IMR-90 (cell line): ENCODE data around the gene HOXB6. TPM values are rescaled to one million over a fixed set of nuclear protein-coding genes. Genes with fewer than 3 reads are reported as not detected.

ENCODE experiments used
- ATAC-seq: fragments of 200-7000 bp; cut with Tn5 transposase; 2 replicates; pipeline ENCODE4 v1.9.1; 2020; ENCODE audit warnings: low read depth, mild to moderate bottlenecking, moderate library complexity
- BruUV-seq: library from RNA; stranded (reverse); fragments of 400-500 nt; replicated peaks from 2 replicates; lab custom pipeline; 2021; lab: Mats Ljungman, UMichigan
- CTCF ChIA-PET: fragments of 300-600 bp; formaldehyde crosslinking; extraction: SDS; loops from one replicate; lab custom pipeline; 2021; ENCODE audit warnings: antibody characterized with exemption; lab: Yijun Ruan, JAX
- POLR2A ChIA-PET: fragments of 300-600 bp; sonication (Branson Sonifier 250); formaldehyde crosslinking; loops from one replicate; lab custom pipeline; 2022; ENCODE audit warnings: antibody characterized with exemption; ENCODE audit not compliant: unreplicated experiment; lab: Charles Lee
- DNase-seq: peaks from one replicate; pipeline ENCODE4 v3.0.0; 2013
- H2AFZ ChIP-seq: replicated peaks from 2 replicates; pipeline ENCODE3; 2013; ENCODE audit warnings: low read length, mild to moderate bottlenecking; ENCODE audit not compliant: poor library complexity
- H2AK5ac ChIP-seq: 2 replicates; pipeline ENCODE4 v1.6.1; 2013; ENCODE audit warnings: low read depth, low read length, inconsistent platforms
- H2AK9ac ChIP-seq: replicated peaks from 2 replicates; pipeline ENCODE3; 2013; ENCODE audit warnings: mild to moderate bottlenecking, low read depth, low read length, moderate library complexity; ENCODE audit not compliant: poor library complexity
- H2BK120ac ChIP-seq: 2 replicates; pipeline ENCODE4 v1.6.1; 2013; ENCODE audit warnings: low read depth, low read length, inconsistent platforms
- H2BK15ac ChIP-seq: 3 replicates; pipeline ENCODE4 v1.6.1; 2013; ENCODE audit warnings: low read depth, low read length, inconsistent platforms
- H2BK20ac ChIP-seq: 2 replicates; pipeline ENCODE4 v1.6.1; 2013; ENCODE audit warnings: low read depth, mild to moderate bottlenecking, inconsistent platforms, low read length, moderate library complexity
- H2BK5ac ChIP-seq: 2 replicates; pipeline ENCODE4 v1.6.1; 2013; ENCODE audit warnings: mild to moderate bottlenecking, low read depth, low read length, inconsistent platforms; ENCODE audit not compliant: poor library complexity, severe bottlenecking
- H3K14ac ChIP-seq: replicated peaks from 2 replicates; pipeline ENCODE4 v1.6.1; 2013; ENCODE audit warnings: low read depth, low read length, inconsistent platforms
- H3K18ac ChIP-seq: 2 replicates; pipeline ENCODE4 v1.6.1; 2013; ENCODE audit warnings: low read depth, low read length, control low read depth
- H3K23ac ChIP-seq: 2 replicates; pipeline ENCODE4 v1.6.1; 2013; ENCODE audit warnings: low read depth, low read length, inconsistent platforms
- H3K27ac ChIP-seq: 2 replicates; pipeline ENCODE4 v1.5.1; 2013; ENCODE audit warnings: mild to moderate bottlenecking, control low read depth, low read length; ENCODE audit not compliant: insufficient read depth
- H3K27me3 ChIP-seq: 2 replicates; pipeline ENCODE4 v1.6.1; 2013; ENCODE audit warnings: low read length; ENCODE audit not compliant: control insufficient read depth, insufficient read depth
- H3K36me3 ChIP-seq: 2 replicates; pipeline ENCODE4 v1.6.1; 2013; ENCODE audit warnings: low read length, mixed read lengths; ENCODE audit not compliant: control insufficient read depth, insufficient read depth
- H3K4ac ChIP-seq: 2 replicates; pipeline ENCODE4 v1.6.1; 2013; ENCODE audit warnings: low read depth, low read length, inconsistent platforms
- H3K4me1 ChIP-seq: 2 replicates; pipeline ENCODE4 v1.6.1; 2013; ENCODE audit warnings: low read length, mixed read lengths; ENCODE audit not compliant: control insufficient read depth, insufficient read depth
- H3K4me2 ChIP-seq: 2 replicates; pipeline ENCODE4 v1.6.1; 2013; ENCODE audit warnings: low read depth, mild to moderate bottlenecking, control low read depth, low read length, moderate library complexity
- H3K4me3 ChIP-seq: 2 replicates; pipeline ENCODE4 v1.5.1; 2013; ENCODE audit warnings: low read depth, mild to moderate bottlenecking, control low read depth, low read length, moderate library complexity; ENCODE audit not compliant: insufficient read depth
- H3K56ac ChIP-seq: 2 replicates; pipeline ENCODE4 v1.6.1; 2013; ENCODE audit warnings: low read length, inconsistent platforms; ENCODE audit not compliant: insufficient read depth; ENCODE audit errors: extremely low read depth
- H3K79me1 ChIP-seq, 2 experiments: 2 replicates each; pipeline ENCODE4 v1.6.1; 2013; ENCODE audit warnings: low read length in 2 of 2, inconsistent platforms in 1 of 2, low read depth in 1 of 2
- H3K9ac ChIP-seq: 2 replicates; pipeline ENCODE4 v1.6.1; 2013; ENCODE audit warnings: low read depth, low read length, control low read depth
- H3K9me1 ChIP-seq: 2 replicates; pipeline ENCODE4 v1.6.1; 2013; ENCODE audit warnings: low read length, inconsistent platforms; ENCODE audit not compliant: insufficient read depth
- H3K9me3 ChIP-seq: 2 replicates; pipeline ENCODE4 v1.6.1; 2013; ENCODE audit warnings: low read length; ENCODE audit not compliant: control insufficient read depth, insufficient read depth
- H4K20me1 ChIP-seq: 2 replicates; pipeline ENCODE4 v1.6.1; 2013; ENCODE audit warnings: low read length, inconsistent platforms; ENCODE audit not compliant: insufficient read depth
- H4K5ac ChIP-seq: 2 replicates; pipeline ENCODE4 v1.6.1; 2013; ENCODE audit warnings: mild to moderate bottlenecking, low read depth, low read length, control low read depth
- H4K8ac ChIP-seq, 2 experiments: 2 replicates each; pipeline ENCODE4 v1.6.1; 2013; ENCODE audit warnings: low read depth in 2 of 2, low read length in 2 of 2, control low read depth in 1 of 2, inconsistent platforms in 1 of 2
- H4K91ac ChIP-seq: 2 replicates; pipeline ENCODE4 v1.6.1; 2013; ENCODE audit warnings: low read depth, low read length, inconsistent platforms; ENCODE audit not compliant: insufficient read depth
- CEBPB ChIP-seq: IDR thresholded peaks from 2 replicates; pipeline ENCODE4 v1.6.1; 2012; ENCODE audit warnings: low read depth, low read length, improper control_type of control experiment
- CHD1 ChIP-seq: IDR thresholded peaks from 2 replicates; pipeline ENCODE4 v1.6.1; 2012; ENCODE audit warnings: low read depth, low read length, improper control_type of control experiment
- FOS ChIP-seq: fragments of 150-350 bp; IDR thresholded peaks from 2 replicates; pipeline ENCODE4 v1.6.1; 2016; ENCODE audit warnings: low read depth, low read length
- MAFK ChIP-seq: IDR thresholded peaks from 2 replicates; pipeline ENCODE4 v1.6.1; 2012; ENCODE audit warnings: low read depth, low read length, improper control_type of control experiment
- MAZ ChIP-seq: IDR thresholded peaks from 2 replicates; pipeline ENCODE4 v1.6.1; 2012; ENCODE audit warnings: low read depth, mild to moderate bottlenecking, low read length, improper control_type of control experiment, moderate library complexity, borderline replicate concordance
- MXI1 ChIP-seq: IDR thresholded peaks from 2 replicates; pipeline ENCODE4 v1.6.1; 2012; ENCODE audit warnings: low read depth, mild to moderate bottlenecking, low read length, moderate library complexity, borderline replicate concordance
- NFE2L2 ChIP-seq: fragments of 150-350 bp; IDR thresholded peaks from 2 replicates; pipeline ENCODE4 v1.6.1; 2016; ENCODE audit warnings: low read depth, mild to moderate bottlenecking, low read length
- WGBS, 2 experiments: methylation state at CpG; one replicate each; pipeline versions ENCODE4 v1.1.5 to v1.1.7; 2013; ENCODE audit warnings: missing lambda C conversion rate in 2 of 2; ENCODE audit not compliant: insufficient read length in 1 of 2; ENCODE audit errors: extremely low coverage in 2 of 2; 5-methylcytosine and 5-hydroxymethylcytosine counted together
- dilution Hi-C: fragments of 300-500 bp; cut with HindIII; formaldehyde crosslinking; loops from one replicate; pipeline ENCODE4 v1.14.3; 2018; ENCODE audit warnings: low sequenced_read_pairs; ENCODE audit not compliant: unreplicated experiment
- in situ Hi-C: fragments of 300-500 bp; cut with MboI; formaldehyde crosslinking; loops from 3 replicates; pipeline ENCODE4 v1.14.3; 2019; ENCODE audit warnings: low sequenced_read_pairs, inconsistent platforms, mixed read lengths
- intact Hi-C: fragments of 100-400 bp; cut with micrococcal nuclease; formaldehyde crosslinking; loops from 2 replicates; pipeline ENCODE4 v1.10.0; 2022
- polyA plus RNA-seq, 3 experiments: library from polyadenylated mRNA; depleted of rRNA; stranded (reverse); fragments of >200 nt; gene quantifications; 2 replicates each; pipeline ENCODE4 v1.2.3, GENCODE V29; 2012; ENCODE audit warnings: low replicate concordance in 1 of 3
- total RNA-seq: library from RNA; depleted of rRNA; stranded (reverse); fragments of >200 nt; gene quantifications from 2 replicates; pipeline ENCODE4 v1.2.3, GENCODE V29; 2012
- TF ChIP-seq, protein P1 (sequence below): fragments of 150-350 bp; IDR thresholded peaks from 2 replicates; pipeline ENCODE4 v1.6.1; 2017; ENCODE audit warnings: mild to moderate bottlenecking, antibody characterized with exemption, low read length, low read depth

The HOXB6 gene
- total and polyA plus RNA-seq, 2 of the 4 experiments (the other 2 are of a cell fraction), result 11.1 to 42.2 TPM

DNA sequence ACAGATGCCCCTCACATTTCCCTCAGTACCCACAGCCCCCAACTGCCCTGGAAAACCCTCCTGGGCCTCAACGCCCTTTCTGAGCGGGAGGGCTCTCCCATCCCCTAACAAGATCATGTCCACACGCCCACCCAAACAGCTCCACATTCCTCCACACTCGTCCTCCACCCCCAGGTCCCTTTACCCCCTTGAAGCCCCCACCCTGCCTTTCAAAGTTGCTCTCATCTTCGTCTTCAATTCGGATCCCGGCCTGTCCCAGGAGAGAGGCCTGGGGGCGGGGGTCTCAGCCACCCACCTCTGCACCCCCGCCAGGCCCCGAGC is 41.0 kb downstream of the HOXB6 start:
- Histone ChIP-seq H3K4ac (peak overlapping the region; percentile 91), H2BK5ac (peak overlapping the region; percentile 80), H3K23ac (peak overlapping the region; percentile 96), H4K20me1 (peaks cover 34% of the 10 kb centered on the region), H3K27me3 (no peaks in the 10 kb centered on the region), H2AK5ac (peak overlapping the region; percentile 69), H2BK15ac (peak overlapping the region; percentile 6; the same call in 1 of the 3 replicates), H3K9me1 (peaks cover 23% of the 10 kb centered on the region), H2BK120ac (peak overlapping the region; percentile 29; the same call in 1 of the 2 replicates), H3K27ac (peak overlapping the region; percentile 93), H4K8ac (peak overlapping the region in 1 of 2 experiments; percentile 73; a peak in 1 of 4 replicates), H3K36me3 (peaks cover 39% of the 10 kb centered on the region; the same call in 1 of the 2 replicates), H3K56ac (peak overlapping the region; percentile 19; the same call in 1 of the 2 replicates), H3K4me2 (peak overlapping the region; percentile 88), H3K4me1 (peaks cover 76% of the 10 kb centered on the region), H4K5ac (peak overlapping the region; percentile 86; the same call in 1 of the 2 replicates), H2BK20ac (no peak overlapping the region), H2AFZ (no peak overlapping the region), H3K9ac (peak overlapping the region; percentile 78), H3K9me3 (no peaks in the 10 kb centered on the region), H3K4me3 (peak overlapping the region; percentile 46), H3K14ac (peak overlapping the region; percentile 91), H2AK9ac (peak overlapping the region; percentile 71), H3K79me1 (peaks cover 0 to 24% of the 10 kb centered on the region in 2 experiments; a peak in 2 of 4 replicates), H3K18ac (peak overlapping the region; percentile 81), H4K91ac (peak overlapping the region; percentile 42)
- in situ Hi-C loops (no loop called here), dilution Hi-C loops (no loop called here), intact Hi-C loops (no loop called here)
- ATAC-seq (no peak), DNase-seq (no peak)
- BruUV-seq, result no TSS peak
- TF ChIP-seq CEBPB (no peak), CHD1 (no peak), NFE2L2 (no peak), FOS (no peak), MAFK (no peak), MAZ (no peak), MXI1 (no peak)
- TF ChIP-seq, protein P1, sequence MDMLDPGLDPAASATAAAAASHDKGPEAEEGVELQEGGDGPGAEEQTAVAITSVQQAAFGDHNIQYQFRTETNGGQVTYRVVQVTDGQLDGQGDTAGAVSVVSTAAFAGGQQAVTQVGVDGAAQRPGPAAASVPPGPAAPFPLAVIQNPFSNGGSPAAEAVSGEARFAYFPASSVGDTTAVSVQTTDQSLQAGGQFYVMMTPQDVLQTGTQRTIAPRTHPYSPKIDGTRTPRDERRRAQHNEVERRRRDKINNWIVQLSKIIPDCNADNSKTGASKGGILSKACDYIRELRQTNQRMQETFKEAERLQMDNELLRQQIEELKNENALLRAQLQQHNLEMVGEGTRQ, result no peak
- ChIA-PET CTCF (interaction anchor here (0.6 kb wide), 1 partner anchor 677 kb away, joined by 6 read pairs; no protein-coding TSS in a partner anchor), POLR2A (interaction anchor here (0.5 to 0.9 kb wide), 3 partner anchors 14 to 437 kb away, joined by 3 to 9 read pairs (median 3); no protein-coding TSS in a partner anchor)
- WGBS, 2 experiments, result 0% methylated on average over 4 of the region's 10 CpGs; no CpG with 5 or more reads in 1 of the 2 experiments
